Tibial nerve (tissue), 4 donors: ENCODE measurements around the gene C6orf120. TPM values are rescaled to one million over a fixed set of nuclear protein-coding genes. Genes with fewer than 3 reads are reported as not detected.

Experiments used
- DNase-seq, 2 donors: peaks; one replicate each; pipeline ENCODE4 v3.0.0-alpha.2; 2019; ENCODE audit warnings: low spot score in 2 of 2
- H3K27ac ChIP-seq, 4 donors: fragments of 200-600 bp; sonication (generic) in 3 of 4; one replicate each; pipeline ENCODE4 v1.5.1; 2017 to 2019; ENCODE audit warnings: mild to moderate bottlenecking in 1 of 4
- H3K27me3 ChIP-seq, 2 donors: fragments of 200-600 bp; sonication (generic) in 1 of 2; one replicate each; pipeline versions ENCODE4 v1.5.1 to v1.6.0; 2017 to 2019
- H3K36me3 ChIP-seq, 3 donors: fragments of 200-600 bp; sonication (generic); one replicate each; pipeline ENCODE4 v1.5.1; 2018 to 2019
- H3K4me1 ChIP-seq, 4 donors: fragments of 200-600 bp; sonication (generic) in 3 of 4; one replicate each; pipeline ENCODE4 v1.5.1; 2017 to 2019
- H3K4me3 ChIP-seq, 4 donors: fragments of 200-600 bp; sonication (generic) in 3 of 4; one replicate each; pipeline ENCODE4 v1.5.1; 2017 to 2019; ENCODE audit warnings: mild to moderate bottlenecking in 1 of 4, moderate library complexity in 1 of 4
- H3K9me3 ChIP-seq, 4 donors: fragments of 200-600 bp; sonication (generic) in 3 of 4; one replicate each; pipeline ENCODE4 v1.5.1; 2017 to 2019
- CTCF ChIP-seq, 5 experiments: fragments of 200-600 bp in 3 of 5; fragments of 450-650 bp in 2 of 5; sonication (generic) in 3 of 5; IDR thresholded peaks; one replicate each; pipeline ENCODE4 v1.5.1; 2016 to 2019; ENCODE audit warnings: antibody characterized with exemption in 5 of 5, mild to moderate bottlenecking in 3 of 5, moderate library complexity in 2 of 5
- EP300 ChIP-seq, 2 donors: sonication (generic); formaldehyde crosslinking; IDR thresholded peaks; one replicate each; pipeline ENCODE4 v1.6.1; 2017; ENCODE audit warnings: antibody characterized with exemption in 2 of 2, mild to moderate bottlenecking in 1 of 2
- POLR2A ChIP-seq, 2 donors: fragments of 450-650 bp; IDR thresholded peaks; one replicate each; pipeline ENCODE4 v1.6.1; 2017; ENCODE audit warnings: antibody characterized with exemption in 2 of 2, mild to moderate bottlenecking in 2 of 2, moderate library complexity in 2 of 2
- WGBS, 2 donors: methylation state at CpG; one replicate each; pipeline ENCODE4 v1.1.5; 2018; 5-methylcytosine and 5-hydroxymethylcytosine counted together
- total RNA-seq, 4 donors: library from RNA; depleted of rRNA; stranded (reverse); fragments of >200 nt; gene quantifications; one replicate each; pipeline ENCODE4 v1.1.0, GENCODE V29; 2016

Gene C6orf120
- total RNA-seq, 4 donors from 2014 or later, result 42.0 to 47.5 (median 45.0) TPM

DNA sequence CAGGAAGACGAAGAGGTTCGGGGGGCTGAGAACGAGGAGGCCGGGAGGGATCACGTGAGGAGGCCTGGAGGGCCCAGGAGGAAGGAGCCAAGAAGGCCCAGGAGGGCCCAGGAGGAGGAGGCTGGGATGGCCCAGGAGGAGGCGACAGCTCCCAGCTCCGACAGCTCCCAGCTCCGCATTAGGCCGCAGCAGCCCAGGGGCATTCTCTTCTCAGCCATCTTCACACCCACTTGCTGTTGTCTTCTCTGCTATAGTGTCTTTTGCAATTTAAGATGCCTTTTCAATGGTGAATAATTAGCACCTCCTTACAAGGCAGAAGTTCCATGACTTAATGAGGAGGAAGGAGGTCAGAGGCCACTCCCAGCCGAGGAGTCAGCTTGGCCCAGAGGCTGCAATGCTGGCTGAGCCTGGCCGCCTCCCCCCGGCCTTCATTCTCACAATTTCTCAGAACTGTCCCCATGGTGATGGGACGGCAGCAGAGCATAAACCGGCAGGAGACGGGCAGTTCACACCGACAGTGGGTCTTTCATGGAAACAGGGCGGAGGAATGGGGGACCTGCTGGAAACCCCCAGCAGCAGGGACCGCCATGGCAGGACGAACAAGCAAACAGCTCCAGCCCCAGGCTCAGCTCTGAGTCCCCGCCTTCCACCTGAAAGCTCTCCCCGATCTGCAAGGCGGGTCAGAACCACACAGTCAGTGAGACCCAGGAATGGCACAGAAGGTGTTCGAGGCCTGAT lies 45.2 kb upstream of the C6orf120 start:
- DNase-seq, result no peak
- peaks cover 0 to 71% (median 2%) of the 10 kb centered on the region in 3 donors for H3K36me3 ChIP-seq

GRCh38 chr6:169657284-169657610 lies 44.7 kb upstream of the C6orf120 start:
- peaks cover 0 to 13% (median 0%) of the 10 kb centered on the region in 4 donors for H3K4me1 ChIP-seq
- DNase-seq, result no peak
- no peaks in the 10 kb centered on the region for H3K27me3 ChIP-seq
- TF ChIP-seq CTCF (IDR thresholded peaks at IDR 0.05) (no peak), EP300 (IDR thresholded peaks at IDR 0.05) (no peak), POLR2A (IDR thresholded peaks at IDR 0.05) (no peak)
- H3K4me3 ChIP-seq, result no peak overlapping the region
- H3K36me3 ChIP-seq, result peaks cover 0 to 69% (median 2%) of the 10 kb centered on the region in 3 donors
- H3K9me3 ChIP-seq, result no peaks in the 10 kb centered on the region
- WGBS, 2 donors, result 84 to 91% methylated on average over 13 of the region's 13 CpGs
- H3K27ac ChIP-seq, result no peak overlapping the region

More for the DNA sequence above, 45.2 kb upstream of the C6orf120 start:
- H3K4me1 ChIP-seq, result peaks cover 0 to 13% (median 0%) of the 10 kb centered on the region in 4 donors
- no peak overlapping the region for H3K4me3 ChIP-seq
- TF ChIP-seq POLR2A (IDR thresholded peaks at IDR 0.05), result no peak
- TF ChIP-seq CTCF (IDR thresholded peaks at IDR 0.05), result no peak
- TF ChIP-seq EP300 (IDR thresholded peaks at IDR 0.05), result no peak
- no peak overlapping the region for H3K27ac ChIP-seq
- WGBS, 2 donors, result 85 to 89% methylated on average over 21 to 23 of the region's 23 CpGs
- H3K27me3 ChIP-seq, result no peaks in the 10 kb centered on the region
- H3K9me3 ChIP-seq, result no peaks in the 10 kb centered on the region

DNA sequence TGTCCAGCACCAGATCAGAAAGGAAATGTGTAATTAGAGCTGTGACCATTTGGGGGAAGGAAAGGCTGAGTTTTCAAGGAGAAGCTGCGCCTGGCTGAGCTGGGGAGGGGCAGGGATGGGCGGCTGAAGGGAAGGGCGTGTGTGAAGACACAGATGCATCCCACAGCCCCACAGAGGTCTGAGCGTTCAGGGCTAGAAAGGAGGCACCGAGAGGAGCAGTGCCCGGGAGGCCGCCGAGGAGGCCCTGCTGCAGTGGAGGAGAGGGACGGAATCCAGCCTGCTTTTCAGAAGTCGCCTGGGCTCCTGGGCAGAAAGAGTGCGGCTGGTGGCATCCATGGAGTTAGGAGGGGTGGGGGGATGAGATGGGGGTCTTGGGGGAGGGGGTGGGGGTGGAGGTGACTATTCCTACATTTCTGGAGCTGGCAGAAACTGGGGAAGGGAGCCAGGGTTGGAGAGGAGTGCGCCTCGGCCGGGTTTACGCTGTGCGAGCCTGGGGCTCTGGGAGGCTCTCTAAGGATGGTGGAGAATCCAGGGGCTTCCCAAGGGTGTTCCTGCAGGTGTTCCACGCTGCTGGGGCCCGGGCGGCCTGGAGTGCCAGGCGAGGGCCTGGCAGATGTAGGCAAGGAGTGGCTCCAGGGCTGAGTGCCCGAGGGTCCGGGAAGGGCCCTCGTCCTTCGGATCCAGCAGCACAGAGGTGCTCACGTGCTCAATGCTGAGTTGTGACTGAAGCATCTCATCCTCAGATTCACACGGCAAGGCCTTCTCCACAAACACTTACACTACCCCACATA lies 41.9 kb upstream of the C6orf120 start:
- no peaks in the 10 kb centered on the region for H3K9me3 ChIP-seq
- 92% methylated on average over 26 of the region's 26 CpGs for WGBS, 2 donors
- no peak overlapping the region for H3K27ac ChIP-seq
- DNase-seq, result no peak
- H3K36me3 ChIP-seq, result peaks cover 0 to 84% (median 2%) of the 10 kb centered on the region in 3 donors
- no peaks in the 10 kb centered on the region for H3K27me3 ChIP-seq
- H3K4me3 ChIP-seq, result no peak overlapping the region
- TF ChIP-seq EP300 (IDR thresholded peaks at IDR 0.05) (no peak), POLR2A (IDR thresholded peaks at IDR 0.05) (no peak), CTCF (IDR thresholded peaks at IDR 0.05) (no peak)
- H3K4me1 ChIP-seq, result peaks cover 0 to 4% (median 0%) of the 10 kb centered on the region in 4 donors

- Histone ChIP-seq H3K36me3 (peaks cover 0 to 86% (median 2%) of the 10 kb centered on the region in 3 donors), H3K4me3 (no peak overlapping the region), H3K27me3 (no peaks in the 10 kb centered on the region), H3K27ac (no peak overlapping the region), H3K4me1 (no peaks in the 10 kb centered on the region), H3K9me3 (no peaks in the 10 kb centered on the region)
- WGBS, 2 donors, result 86 to 89% methylated on average over 23 to 26 of the region's 26 CpGs
- DNase-seq, result no peak
- TF ChIP-seq POLR2A (IDR thresholded peaks at IDR 0.05) (no peak), CTCF (IDR thresholded peaks at IDR 0.05) (no peak), EP300 (IDR thresholded peaks at IDR 0.05) (no peak)
Measured at GRCh38 chr6:169660751-169661390, 41.1 kb upstream of the C6orf120 start.
